Prostate gland (tissue), 2 donors: ENCODE measurements around the gene BMP7. TPM values are rescaled to one million over a fixed set of nuclear protein-coding genes. Genes with fewer than 3 reads are reported as not detected.

Experiments used
- DNase-seq: peaks from one replicate; pipeline ENCODE4 v3.0.0-alpha.2; 2019; ENCODE audit warnings: low spot score
- H3K27ac ChIP-seq, 2 donors: fragments of 200-600 bp; sonication (generic); 2 replicates each; pipeline ENCODE4 v1.5.1; 2017 to 2019
- H3K27me3 ChIP-seq: fragments of 200-600 bp; sonication (generic); replicated peaks from 2 replicates; pipeline ENCODE4 v1.5.1; 2019; ENCODE audit not compliant: insufficient read depth
- H3K36me3 ChIP-seq, 2 donors: fragments of 200-600 bp; sonication (generic); 1 replicate in 1 of 2; 2 replicates in 1 of 2; pipeline versions ENCODE4 v1.5.1 to v1.8.1; 2017 to 2019
- H3K4me1 ChIP-seq: fragments of 200-600 bp; sonication (generic); replicated peaks from 2 replicates; pipeline ENCODE4 v1.5.1; 2019
- H3K4me3 ChIP-seq, 2 donors: fragments of 200-600 bp; sonication (generic); 2 replicates each; pipeline ENCODE4 v1.5.1; 2017 to 2019
- H3K9me3 ChIP-seq: fragments of 200-600 bp; sonication (generic); 2 replicates; pipeline ENCODE4 v1.5.1; 2017
- CTCF ChIP-seq, 4 experiments: fragments of 200-600 bp in 2 of 4; fragments of 450-650 bp in 2 of 4; sonication (generic) in 2 of 4; IDR thresholded peaks; 1 replicate in 3 of 4; 2 replicates in 1 of 4; pipeline ENCODE4 v1.5.1; 2016 to 2019; ENCODE audit warnings: antibody characterized with exemption in 4 of 4, mild to moderate bottlenecking in 2 of 4, moderate library complexity in 2 of 4
- POLR2A ChIP-seq: fragments of 450-650 bp; IDR thresholded peaks from one replicate; pipeline ENCODE4 v1.6.1; 2016; ENCODE audit warnings: antibody characterized with exemption, mild to moderate bottlenecking
- POLR2AphosphoS5 ChIP-seq: sonication (generic); formaldehyde crosslinking; IDR thresholded peaks from one replicate; pipeline ENCODE4 v1.6.1; 2017; ENCODE audit warnings: antibody characterized with exemption
- WGBS: methylation state at CpG from one replicate; pipeline ENCODE4 v1.1.5; 2018; 5-methylcytosine and 5-hydroxymethylcytosine counted together
- intact Hi-C: fragments of 100-400 bp; cut with DNase I; formaldehyde crosslinking; loops from one replicate; pipeline ENCODE4 v1.14.2; 2022
- total RNA-seq, 2 donors: library from RNA; depleted of rRNA; stranded (reverse); fragments of >200 nt; gene quantifications; one replicate each; pipeline ENCODE4 v1.1.0, GENCODE V29; 2016

BMP7 gene
- total RNA-seq, 2 donors from 2014 or later = 10.5 to 16.8 TPM

GRCh38 chr20:57278457-57278856 is 12.0 kb upstream of the BMP7 start:
- TF ChIP-seq POLR2AphosphoS5 (no peak), POLR2A (no peak), CTCF (IDR thresholded peaks at IDR 0.05) (no peak)
- H3K36me3 ChIP-seq = no peaks in the 10 kb centered on the region
- H3K4me3 ChIP-seq = no peak overlapping the region
- H3K4me1 ChIP-seq = no peaks in the 10 kb centered on the region
- intact Hi-C loops = no loop called here
- H3K9me3 ChIP-seq = no peaks in the 10 kb centered on the region
- no peaks in the 10 kb centered on the region for H3K27me3 ChIP-seq
- 34% methylated on average over 9 of the region's 9 CpGs for WGBS
- no peak for DNase-seq
- H3K27ac ChIP-seq = no peak overlapping the region

- no peak overlapping the region for H3K27ac ChIP-seq
- no peak for DNase-seq
- no peaks in the 10 kb centered on the region for H3K27me3 ChIP-seq
- TF ChIP-seq POLR2A = no peak
- TF ChIP-seq CTCF (IDR thresholded peaks at IDR 0.05) = no peak
- TF ChIP-seq POLR2AphosphoS5 = no peak
- intact Hi-C loops = no loop called here
- H3K4me1 ChIP-seq = no peaks in the 10 kb centered on the region
- H3K36me3 ChIP-seq = no peaks in the 10 kb centered on the region
- H3K9me3 ChIP-seq = no peaks in the 10 kb centered on the region
- WGBS = 67% methylated on average over 8 of the region's 8 CpGs
- no peak overlapping the region for H3K4me3 ChIP-seq
Measured at GRCh38 chr20:57277398-57278105, 11.1 kb upstream of the BMP7 start.

GRCh38 chr20:57276221-57276620 is 9.8 kb upstream of the BMP7 start:
- intact Hi-C loops = no loop called here
- H3K4me1 ChIP-seq = no peaks in the 10 kb centered on the region
- H3K27me3 ChIP-seq = no peaks in the 10 kb centered on the region
- no peak overlapping the region for H3K27ac ChIP-seq
- H3K4me3 ChIP-seq = no peak overlapping the region
- no peaks in the 10 kb centered on the region for H3K36me3 ChIP-seq
- WGBS = 58% methylated on average over 5 of the region's 5 CpGs
- H3K9me3 ChIP-seq = no peaks in the 10 kb centered on the region
- no peak for DNase-seq
- TF ChIP-seq CTCF (IDR thresholded peaks at IDR 0.05) (no peak), POLR2A (no peak)

- no peaks in the 10 kb centered on the region for H3K9me3 ChIP-seq
- H3K27me3 ChIP-seq = no peaks in the 10 kb centered on the region
- H3K4me1 ChIP-seq = no peaks in the 10 kb centered on the region
- no peak for DNase-seq
- no peak overlapping the region for H3K27ac ChIP-seq
- WGBS = 57% methylated on average over 5 of the region's 5 CpGs
- intact Hi-C loops = no loop called here
- H3K36me3 ChIP-seq = no peaks in the 10 kb centered on the region
- H3K4me3 ChIP-seq = no peak overlapping the region
- TF ChIP-seq POLR2AphosphoS5 (no peak), POLR2A (no peak), CTCF (IDR thresholded peaks at IDR 0.05) (no peak)
Measured at GRCh38 chr20:57275813-57276212, 9.4 kb upstream of the BMP7 start.

- H3K9me3 ChIP-seq = no peaks in the 10 kb centered on the region
- 81% methylated on average over 3 of the region's 3 CpGs for WGBS
- no peak overlapping the region for H3K4me3 ChIP-seq
- no peaks in the 10 kb centered on the region for H3K36me3 ChIP-seq
- H3K27me3 ChIP-seq = no peaks in the 10 kb centered on the region
- no peak for TF ChIP-seq CTCF (IDR thresholded peaks at IDR 0.05)
- no peak for TF ChIP-seq POLR2AphosphoS5
- no peak for TF ChIP-seq POLR2A
- no peaks in the 10 kb centered on the region for H3K4me1 ChIP-seq
- no peak for DNase-seq
- H3K27ac ChIP-seq = no peak overlapping the region
- intact Hi-C loops = no loop called here
Measured at GRCh38 chr20:57275334-57275733, 8.9 kb upstream of the BMP7 start.
